Ureter (tissue), 1 donor: Measurements from ENCODE around the gene ENPEP. TPM values are rescaled to one million over a fixed set of nuclear protein-coding genes. Genes with fewer than 3 reads are reported as not detected.
"Not testable (repeated sequence)": the region's sequence is repeated elsewhere in the genome, so short reads cannot be mapped to it uniquely, and the experiment has no call there.

Experiments used
- DNase-seq: peaks from one replicate; pipeline ENCODE4 v3.0.0-alpha.2; 2020; ENCODE audit warnings: low spot score
- total RNA-seq: library from RNA; stranded (reverse); gene quantifications from one replicate; pipeline ENCODE4 v1.2.4, GENCODE V29; 2023
- donor health status: DM: yes; HTN: yes; CAD: no.

Gene ENPEP
- total RNA-seq, 1 donor from 2014 or later, result 3.9 TPM

DNA sequence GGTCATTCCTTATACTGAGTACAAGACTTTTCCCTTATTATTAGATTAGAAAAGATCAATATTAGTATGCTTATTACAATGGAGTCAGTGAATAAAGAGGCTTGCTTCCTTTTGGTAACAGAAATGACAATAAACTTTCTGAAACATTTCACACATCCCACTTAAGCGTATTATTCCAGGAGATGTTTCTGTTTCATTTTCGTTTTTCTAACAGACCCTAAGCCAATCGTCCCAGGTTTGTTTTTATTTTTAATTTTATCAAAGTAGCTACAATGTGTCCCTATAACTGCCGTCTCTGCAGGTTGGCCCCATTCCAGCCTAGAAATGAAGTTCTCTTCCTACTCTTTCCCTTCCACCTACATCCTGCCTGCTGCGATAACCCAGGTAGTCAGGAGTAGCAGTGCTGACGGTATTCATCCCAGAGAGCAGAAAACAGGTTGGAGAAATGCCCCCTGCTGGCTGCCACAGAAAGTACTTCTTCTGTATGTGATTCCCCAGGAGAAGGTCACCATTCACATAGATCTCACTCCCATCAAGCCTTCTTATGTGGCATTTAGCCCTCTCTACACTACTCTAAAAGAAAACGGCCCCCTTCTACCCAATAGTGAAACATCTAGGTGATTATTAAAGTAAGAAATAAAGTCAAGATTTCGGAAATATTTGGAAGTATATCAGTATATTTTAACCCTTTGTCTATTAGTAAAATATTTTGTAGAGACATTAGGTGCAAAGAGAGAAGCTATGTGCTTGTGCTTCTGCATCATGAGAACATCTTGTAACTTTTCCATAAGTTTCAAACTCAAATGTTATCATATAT, 40.4 kb downstream of the ENPEP start:
- DNase-seq, result peak; percentile 84

DNA sequence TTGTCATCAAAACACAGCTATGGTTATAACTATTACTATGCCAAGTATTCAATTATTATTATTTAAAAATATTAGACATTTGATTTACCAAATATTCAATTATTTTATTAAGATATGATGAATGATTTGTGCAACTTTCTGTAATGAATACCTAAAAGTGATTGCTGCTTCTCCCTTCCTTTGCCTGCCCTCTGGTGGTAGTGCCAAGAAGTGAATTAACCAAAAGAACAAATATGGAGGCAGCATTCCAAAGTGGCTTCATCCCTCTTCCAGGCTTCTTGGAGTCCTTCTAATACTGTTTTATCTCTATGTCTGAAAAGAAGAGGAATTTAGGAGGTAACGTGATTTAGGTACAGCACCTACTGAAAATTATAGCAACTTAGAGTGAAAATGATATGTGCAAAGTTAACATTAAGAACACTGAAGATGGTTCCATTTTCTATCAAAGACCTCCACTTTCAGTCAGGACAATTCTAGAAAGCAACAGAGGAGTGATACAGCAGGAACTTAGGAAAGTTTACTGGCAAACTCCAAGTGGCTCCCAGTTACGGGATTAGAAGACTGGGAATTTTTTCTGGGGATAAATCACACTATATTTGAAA, 43.0 kb downstream of the ENPEP start:
- no peak for DNase-seq

DNA sequence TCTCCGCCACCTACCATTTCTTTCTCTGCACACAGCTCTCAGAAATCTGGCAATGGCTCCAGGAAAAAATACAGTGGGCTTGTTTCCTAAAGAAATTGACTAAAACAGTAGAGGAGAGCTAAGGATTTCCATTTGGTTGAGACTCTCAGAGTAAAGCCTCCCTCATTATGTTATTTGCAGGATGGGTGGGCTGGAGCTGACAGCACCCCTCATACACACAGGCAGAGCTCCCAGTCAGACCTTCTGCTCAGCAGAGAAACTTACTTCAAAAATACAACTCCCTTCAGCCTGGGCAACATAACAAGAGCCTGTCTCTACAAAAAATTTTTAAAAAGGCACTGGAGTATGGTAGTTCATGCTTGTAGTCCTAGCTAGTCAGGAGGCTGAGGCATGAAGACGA, 44.9 kb downstream of the ENPEP start:
- DNase-seq, result no peak

DNA sequence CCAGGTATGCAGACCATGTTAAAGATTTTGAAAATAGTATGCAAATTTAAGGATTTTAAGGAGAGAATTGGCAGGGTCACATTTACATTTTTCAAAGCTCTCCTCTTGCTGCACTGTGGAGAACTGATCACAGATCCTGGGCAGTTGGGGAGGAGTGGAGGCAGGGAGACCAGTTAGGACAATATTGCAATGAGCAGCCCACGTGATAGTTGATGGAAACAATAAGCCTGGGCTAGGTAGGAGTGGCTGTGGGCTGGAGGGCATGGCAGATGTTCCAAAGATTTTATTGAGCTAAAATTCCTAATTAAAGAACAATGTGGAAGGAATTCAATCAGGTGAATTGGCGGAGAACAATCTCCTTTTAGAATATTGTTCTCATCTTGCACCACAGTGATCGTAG, 50.6 kb downstream of the ENPEP start:
- no peak for DNase-seq

DNA sequence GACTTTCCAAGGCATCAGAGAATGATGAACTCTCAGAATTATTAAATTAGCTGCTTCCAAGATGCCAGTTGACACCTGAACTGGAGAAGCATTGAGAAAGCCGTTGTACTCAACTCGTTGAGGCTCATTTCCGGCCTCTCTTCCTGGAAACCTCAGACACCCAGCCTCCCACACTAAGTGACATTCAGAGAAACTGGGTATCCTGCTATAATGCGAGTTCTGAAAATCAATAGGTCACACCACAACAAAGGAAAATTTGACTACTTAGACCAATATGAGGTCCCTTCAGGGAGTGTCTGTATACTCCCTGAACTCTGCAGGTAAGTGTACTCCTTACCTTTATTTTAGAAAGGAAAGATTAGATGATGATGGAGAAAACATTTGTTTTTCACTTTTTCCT, 51.2 kb downstream of the ENPEP start:
- no peak for DNase-seq

DNA sequence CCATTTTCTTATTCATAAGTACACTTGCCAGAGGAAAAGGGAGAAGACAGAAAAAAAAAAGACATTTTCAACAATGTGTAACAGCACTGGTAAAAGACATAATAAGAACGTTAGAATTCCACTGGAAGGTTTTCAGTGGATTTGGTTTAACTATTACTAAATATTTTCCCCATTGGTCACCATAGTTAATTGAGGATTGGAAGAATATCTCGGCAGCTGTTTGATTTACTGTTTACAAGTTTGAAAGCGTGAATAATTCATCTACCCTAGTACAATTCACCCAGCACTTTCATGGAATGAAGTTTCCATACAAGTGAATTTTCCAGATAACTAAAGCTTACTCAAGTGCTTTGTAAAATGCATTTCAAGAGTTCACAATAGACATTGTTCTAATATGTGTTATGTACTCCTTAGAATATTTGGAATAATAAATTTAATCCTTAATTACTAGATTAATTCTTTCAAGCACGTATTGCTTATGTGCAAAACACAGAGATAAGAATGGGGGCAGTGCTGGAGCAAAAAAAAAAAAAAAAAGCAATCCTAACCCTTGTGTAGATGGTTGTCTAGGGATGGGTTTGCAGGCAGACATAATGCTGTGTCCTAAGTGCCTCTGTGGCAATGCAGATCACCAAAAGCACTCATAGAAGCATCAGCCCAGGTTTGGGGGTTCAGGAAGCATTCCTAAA, 57.1 kb downstream of the ENPEP start:
- DNase-seq, result no peak

DNA sequence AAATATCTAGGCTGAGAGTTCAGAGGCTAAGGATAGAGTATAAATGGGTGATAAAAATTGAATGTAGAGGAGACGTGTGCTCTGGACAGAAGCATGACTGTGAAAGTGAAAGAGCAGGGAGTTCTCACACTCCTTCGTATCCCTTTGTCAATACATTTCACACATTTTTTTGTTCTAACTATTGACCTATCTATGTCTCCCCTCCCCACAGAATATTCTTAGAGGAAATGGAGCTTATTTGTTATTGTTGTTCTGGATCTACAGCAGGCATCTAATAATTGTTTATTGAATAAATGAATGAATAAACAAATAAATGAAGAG, 57.6 kb downstream of the ENPEP start:
- no peak for DNase-seq

DNA sequence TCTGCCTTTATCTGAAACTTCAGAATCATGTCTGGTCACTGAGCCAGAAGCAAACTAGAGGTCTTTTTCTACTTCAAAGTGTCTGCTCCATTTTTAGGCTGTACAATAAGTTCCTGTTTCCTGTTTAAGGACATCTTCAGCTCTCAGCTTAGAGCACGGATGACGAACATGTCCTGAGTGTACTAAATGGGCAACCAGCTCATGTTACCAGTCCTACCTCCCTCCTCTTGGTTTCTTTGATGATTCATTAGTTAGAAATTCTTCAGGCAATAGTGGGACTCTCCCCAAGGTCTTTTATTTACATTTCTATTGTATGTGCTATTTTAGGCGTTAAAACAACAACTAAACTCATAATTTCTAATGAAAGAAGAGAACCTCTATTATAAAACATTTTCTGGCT, 58.0 kb downstream of the ENPEP start:
- no peak for DNase-seq

DNA sequence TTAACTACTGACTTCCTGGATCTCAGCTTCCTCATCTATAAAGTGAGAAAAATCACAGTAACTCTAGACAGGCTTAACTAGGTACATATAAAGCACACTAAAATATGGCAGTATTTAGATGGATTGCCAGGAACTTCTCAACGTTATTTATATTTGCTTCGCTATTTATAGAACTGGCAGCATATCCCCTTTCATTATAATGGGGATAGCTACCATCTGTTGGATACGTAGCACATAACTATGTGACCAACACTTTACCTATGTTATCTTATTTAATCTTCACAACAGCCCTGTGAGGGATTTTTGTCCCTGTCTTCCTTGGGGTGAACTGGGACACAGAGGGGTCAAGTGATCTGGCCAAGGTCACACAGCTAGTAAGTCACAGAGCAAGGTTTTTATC, 64.6 kb downstream of the ENPEP start:
- no peak for DNase-seq

DNA sequence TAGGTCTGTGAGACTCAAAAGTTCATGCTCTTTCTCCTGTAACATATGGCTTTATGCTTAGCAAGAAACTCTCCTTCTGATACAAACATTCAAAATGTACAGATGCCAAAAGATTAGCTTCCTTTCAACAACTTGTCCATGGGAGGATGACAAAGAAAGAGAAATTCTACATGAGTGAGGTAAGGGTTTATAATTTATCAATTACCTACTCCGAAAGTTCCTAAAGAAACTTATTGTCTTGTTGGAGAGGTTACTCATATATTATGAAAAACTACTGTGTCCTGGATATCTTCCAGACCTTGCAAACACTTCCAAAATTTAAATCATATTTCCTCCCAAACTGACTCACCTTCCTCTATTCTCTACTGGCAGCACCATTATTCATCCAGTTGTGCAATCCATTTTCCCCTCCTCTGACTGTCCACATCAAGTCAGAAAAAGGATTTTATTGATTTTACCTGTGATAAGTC, 65.1 kb downstream of the ENPEP start:
- no peak for DNase-seq

DNA sequence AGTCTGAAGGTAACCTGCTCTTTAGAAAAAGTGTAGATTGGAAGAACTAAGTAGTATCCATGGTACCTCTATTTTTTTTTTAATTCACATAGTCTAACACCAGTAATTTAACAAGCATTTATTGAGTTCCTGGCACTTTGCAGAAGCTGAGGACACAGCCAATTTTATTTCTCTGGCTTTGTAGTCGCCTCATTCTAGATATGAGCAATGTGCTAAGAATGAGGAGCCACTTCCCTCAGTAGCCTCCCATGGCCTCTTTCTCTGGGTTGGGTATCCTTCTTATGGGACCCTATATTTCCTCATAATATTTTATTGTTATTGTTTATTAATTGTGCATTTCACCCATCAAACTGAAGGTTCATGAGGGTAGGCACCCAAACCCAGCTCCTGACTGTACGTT, 67.6 kb downstream of the ENPEP start:
- DNase-seq, result no peak

DNA sequence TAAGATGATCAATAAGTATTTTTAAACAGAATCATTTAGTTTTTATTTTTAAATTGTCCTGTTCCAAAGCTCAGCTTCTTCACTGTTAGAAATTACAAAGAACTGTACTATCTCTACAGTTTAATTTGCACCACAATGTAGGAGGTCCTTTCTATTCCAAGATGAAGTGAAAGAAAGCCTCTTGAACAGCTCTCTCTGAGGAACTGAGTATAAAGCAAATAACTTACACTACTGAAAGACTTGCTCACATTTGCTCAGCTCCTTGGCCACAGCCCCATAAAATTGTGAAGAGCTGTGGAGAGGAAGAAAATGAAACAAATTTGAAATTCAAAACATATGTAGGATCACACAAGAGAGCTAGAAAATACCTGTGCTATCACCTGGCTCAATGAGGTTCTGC, 68.6 kb downstream of the ENPEP start:
- DNase-seq, result no peak

DNA sequence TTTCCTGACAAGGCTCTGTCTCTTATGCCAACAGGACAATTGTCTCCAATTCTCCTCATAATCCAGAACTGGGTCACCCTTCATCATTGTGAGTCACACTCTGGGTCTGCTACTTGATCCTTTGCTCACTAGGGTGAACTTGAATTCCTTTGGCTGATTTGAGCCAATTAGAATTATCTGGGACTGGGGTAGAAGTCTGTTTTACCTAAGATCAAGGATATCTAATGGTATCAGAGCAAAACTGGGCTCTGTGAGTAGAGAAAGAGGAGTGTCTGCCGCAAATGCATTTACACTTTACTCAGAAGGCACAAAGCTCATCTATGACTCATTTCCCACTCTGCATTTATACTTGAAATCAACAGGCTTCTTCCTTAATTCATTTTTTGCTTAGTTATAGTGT, 74.3 kb downstream of the ENPEP start:
- no peak for DNase-seq

DNA sequence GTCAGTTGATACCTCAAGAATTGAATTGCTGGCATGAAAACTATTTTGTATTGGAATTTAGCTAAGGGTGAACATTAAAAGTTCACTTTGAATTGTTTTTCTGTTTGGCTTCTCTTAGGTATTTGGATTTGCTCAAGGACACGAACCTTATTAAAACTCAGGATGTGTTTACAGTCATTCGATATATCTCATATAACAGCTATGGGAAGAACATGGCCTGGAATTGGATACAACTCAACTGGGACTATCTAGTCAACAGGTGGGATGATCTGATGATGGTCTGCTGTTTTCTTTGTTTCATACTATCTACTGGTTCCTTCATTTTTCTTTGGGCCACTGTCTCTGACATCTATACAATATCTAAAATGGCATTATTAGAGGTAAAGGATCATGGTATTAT, 77.2 kb downstream of the ENPEP start:
- DNase-seq, result no peak

DNA sequence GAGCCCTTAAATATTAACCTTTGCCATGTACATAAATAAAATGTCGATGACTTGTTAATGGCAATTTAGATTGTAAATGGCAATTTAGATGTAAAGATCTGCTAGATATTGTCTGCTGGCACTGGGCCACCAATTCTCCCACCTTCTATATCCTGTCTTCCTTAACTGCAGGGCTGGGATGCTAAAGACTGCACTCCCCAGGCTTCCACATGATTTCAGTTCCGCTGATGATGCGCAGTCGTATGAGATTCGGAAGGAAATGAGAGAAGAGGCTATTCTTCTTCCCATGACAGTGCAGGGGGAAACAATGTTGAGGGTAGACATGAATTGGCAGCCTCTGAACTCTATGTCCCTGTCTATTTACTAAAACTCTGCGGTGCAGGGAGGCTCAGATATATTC, 91.3 kb downstream of the ENPEP start:
- DNase-seq, result no peak

DNA sequence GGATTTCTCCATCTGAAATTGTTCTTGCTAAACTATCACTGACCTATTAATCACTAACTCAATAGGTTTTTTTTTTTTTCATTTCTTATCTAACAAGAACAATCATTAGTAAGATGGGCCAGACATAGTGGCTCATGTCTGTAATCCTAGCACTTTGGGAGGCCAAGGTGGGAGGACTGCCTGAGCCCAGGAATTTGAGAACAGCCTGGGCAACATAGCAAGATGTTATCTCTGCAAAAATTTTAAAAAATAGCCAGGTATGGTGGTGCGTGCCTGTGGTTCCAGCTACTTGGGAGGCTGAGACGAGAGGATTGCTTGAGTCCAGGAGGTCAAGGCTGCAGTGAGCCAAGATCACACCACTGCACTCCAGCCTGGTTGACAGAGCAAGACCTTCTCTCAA, 100.7 kb downstream of the ENPEP start:
- not testable (repeated sequence) for DNase-seq

DNA sequence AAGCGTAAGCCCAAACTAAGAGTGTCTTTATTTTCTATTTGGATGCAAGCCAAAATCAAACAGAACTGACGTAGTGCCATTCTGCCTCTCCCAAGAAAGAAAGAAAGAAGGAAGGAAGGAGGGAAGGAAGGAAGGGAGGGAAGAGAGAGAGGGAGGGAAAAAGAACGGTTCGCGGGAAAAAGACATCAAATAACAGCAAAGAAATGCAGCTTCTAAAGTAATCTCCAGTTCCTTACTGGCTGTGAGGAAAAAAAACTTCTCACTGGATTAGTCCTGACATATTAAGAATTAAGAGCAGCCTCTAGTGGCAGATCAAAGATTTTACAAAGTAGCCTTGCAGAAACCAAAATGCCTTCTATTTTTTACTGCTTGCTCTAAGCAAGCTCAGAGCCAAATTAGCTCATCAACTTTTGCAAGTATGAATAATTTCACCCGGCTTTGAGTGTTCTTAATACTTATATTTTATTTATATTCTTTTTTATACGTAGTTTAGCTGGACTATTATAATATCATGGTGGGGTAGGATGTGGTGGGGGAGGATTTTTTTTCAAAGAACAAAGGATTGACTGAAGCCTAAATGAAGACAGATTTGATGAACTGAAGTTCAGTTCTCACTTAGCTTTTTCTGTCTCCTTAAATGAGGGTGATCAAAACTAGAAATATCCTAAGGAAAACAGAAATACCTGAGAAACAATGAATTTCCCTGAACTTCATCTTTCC, 110.3 kb downstream of the ENPEP start:
- DNase-seq, result no peak

DNA sequence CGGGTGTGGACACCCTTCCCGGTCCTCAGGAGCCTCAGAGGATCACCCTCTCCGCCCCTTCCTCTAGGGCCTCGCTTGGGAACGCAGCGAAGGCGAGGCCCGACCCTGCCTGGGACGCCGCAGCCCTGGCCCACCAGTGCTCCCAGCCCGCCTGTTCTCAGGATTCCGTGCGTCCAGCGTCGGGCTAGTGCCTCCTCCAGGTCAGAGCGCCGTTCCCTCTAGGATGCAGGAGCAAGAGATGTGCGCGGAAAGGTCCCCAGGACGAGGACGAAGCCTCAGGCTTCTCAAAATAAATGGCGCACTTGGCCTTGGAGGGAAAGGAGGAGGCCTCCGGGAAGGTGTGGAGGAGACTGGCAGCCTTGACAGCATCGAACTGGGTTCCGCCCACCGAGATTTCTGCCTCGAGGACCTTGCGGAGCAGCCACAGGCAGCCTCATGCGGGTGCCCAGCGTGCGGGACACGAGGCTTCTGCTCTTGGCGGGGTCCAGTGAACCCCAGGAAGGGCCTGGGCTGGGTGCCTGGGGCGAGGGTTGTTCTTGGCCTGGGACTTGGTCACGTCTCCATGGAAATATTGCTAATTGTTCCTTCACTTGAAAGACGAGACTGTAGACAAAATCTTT, 111.8 kb downstream of the ENPEP start:
- no peak for DNase-seq

DNA sequence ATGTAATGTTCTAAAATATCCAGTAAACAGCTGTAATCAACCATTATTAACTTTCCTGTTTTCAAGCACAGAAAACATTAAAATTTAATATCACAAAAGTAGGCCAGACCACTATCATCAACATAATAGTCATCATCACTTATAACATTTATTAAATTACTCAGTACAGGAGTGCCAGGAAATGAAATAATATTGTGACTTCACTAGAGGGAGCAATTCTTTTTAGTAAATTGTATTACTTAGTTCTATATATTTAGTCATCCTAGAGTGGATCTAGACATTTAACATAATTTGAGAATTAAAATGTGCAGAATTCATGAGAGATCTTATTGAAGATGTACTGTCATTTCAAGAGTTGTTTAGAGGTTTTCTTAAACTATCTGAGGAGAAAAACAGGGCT, 113.3 kb downstream of the ENPEP start:
- DNase-seq, result no peak

DNA sequence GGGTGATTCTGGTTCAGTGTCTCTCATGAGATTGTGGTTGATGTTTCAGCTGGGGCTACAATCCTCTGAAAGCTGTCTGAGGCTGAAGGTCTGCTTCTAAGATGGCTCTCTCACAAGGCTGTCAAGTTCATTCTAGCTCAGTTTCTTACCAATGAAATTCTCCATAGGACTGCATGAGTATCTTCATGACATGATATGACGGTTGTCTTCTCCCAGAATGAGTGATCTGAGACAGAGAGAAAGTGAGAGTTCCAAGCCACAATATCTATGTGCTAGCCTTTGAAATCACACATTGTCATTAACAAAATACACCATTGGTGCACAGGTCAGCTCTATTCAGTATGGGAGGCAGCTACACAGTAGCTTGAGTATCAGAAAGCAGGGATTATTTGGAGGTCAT, 119.6 kb downstream of the ENPEP start:
- DNase-seq, result no peak

DNA sequence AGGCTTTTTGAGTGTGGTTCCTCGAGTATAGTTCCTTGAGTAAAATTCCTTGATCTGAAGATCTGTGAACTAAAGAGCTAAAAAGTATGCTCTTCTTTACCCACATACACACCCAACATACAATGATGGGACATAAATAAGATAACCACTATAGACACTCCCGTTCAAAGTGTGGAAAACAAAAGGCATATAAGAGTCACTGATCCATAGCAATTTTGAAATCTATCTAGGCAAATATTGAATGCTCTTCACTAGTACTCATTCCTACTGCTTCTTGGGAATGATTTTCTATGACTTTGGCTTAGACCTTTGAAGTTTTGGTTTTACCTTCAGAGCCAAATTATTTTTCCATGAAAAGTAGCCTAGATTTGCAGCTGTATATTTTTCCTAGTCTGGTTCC, 120.5 kb downstream of the ENPEP start:
- DNase-seq, result no peak

DNA sequence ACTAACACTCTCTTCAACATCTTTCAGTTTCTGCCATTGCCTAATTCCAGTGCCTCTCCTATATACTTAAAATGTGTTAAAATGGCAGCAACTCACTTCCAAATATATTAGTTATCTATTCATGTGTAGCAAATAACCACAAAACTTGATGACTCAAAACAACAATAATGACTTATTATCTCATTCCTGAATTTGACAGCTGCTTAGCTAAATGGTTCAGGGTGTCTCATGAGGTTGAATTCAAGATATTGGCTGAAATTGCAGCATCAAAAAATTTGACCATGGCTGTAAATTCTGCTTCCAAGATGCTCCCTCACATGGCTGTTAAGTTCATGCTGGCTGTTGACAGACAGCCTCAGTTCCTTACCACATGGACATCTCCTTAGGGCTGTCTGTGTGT, 121.6 kb downstream of the ENPEP start:
- no peak for DNase-seq
